GM18858 (cell line): ENCODE measurements around the gene KIAA2012.

Source experiments
- ATAC-seq: cut with Tn5 transposase; IDR thresholded peaks from one replicate; pipeline ENCODE4 v1.9.1; 2021; ENCODE audit not compliant: unreplicated experiment

Gene KIAA2012

DNA sequence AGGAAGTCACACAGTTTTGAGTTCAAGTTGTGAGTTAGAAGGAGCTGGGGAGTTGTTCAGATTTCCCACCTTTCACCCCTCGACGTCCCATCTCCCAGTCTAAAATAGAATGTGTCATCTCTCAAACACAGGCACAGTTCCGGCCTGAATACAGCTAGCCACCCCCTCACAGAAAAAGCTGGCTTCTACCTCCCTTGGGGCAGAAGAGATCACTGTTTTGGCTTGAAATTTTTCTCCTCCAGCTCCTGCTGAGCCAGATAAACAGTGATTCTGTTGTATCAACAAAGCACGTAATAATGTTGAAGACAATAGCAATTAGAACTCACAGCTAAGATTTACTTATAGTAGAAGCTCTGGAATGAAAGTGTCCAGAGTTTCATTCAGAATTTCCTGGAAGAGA lies 74.7 kb downstream of the KIAA2012 start:
- ATAC-seq: no peak

- ATAC-seq: no peak
Measured at GRCh38 chr2:202148515-202149154, 75.6 kb downstream of the KIAA2012 start.

DNA sequence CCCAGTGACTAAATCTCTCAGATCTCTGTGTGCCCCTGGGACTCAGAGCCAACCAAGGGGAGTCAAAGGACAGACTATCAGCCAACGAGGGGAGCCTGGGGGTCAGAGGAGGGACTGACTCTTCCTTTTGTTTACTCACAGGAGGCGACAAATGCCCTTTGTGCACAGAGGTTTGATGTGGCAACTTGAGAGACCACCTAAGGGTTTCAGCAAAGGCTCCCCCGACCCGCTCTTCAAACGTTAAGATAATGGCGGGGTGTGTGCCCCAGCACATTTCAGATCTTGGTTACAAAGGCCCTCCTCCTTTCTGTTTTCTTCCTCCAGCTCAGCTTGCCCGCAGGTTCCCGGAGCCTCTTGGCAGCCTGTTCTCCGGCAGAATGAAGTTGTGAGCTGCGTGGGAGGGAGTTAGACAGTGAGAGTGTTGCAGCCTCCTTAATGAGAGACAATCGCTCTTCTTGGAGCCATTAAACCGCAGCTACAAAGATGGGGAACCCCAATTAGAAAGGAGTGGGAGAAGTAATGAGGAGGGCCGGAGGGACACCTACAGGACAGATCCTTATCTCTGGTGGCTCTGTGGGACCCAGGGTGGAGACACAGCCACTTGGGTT lies 76.2 kb downstream of the KIAA2012 start:
- no peak for ATAC-seq

DNA sequence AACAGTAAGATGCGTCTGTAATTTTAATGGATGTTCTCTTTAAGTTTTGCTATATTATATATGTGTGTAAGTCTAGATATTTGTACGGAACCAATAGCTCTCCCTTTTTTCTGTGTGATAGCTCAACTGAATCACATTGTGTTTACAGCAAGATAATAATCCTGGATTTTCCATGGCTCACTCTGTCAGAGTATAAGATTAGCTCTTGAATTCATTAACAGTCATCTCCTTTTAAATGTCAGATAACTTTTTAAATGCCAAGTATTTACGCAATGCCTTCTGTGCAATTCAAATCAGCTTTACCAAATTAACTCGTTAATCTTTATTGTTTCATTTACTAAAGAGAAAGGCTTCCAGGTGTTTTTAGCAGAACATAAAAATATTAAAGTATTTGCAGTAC lies 76.9 kb downstream of the KIAA2012 start:
- no peak for ATAC-seq

- ATAC-seq: no peak
Measured at GRCh38 chr2:202152104-202152715, 79.2 kb downstream of the KIAA2012 start.

DNA sequence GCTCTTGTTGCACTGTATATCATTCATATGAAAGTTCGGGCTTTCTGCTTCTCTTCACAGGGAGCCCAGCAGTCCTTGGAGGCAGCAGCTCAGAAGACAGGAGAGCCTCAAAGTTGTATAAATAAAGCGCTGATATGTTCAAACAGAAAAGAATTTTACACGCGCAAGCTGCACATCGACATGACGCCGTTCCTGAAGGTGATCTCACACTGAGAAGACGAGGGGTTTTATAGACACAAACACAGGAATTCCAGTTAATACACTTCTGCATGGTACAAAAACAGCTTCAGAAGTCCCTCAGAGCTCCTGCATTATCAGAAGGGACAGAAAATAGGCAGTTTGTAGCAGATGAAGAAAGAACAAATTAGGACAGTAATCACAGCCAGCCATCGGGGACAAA lies 81.6 kb downstream of the KIAA2012 start:
- no peak for ATAC-seq

DNA sequence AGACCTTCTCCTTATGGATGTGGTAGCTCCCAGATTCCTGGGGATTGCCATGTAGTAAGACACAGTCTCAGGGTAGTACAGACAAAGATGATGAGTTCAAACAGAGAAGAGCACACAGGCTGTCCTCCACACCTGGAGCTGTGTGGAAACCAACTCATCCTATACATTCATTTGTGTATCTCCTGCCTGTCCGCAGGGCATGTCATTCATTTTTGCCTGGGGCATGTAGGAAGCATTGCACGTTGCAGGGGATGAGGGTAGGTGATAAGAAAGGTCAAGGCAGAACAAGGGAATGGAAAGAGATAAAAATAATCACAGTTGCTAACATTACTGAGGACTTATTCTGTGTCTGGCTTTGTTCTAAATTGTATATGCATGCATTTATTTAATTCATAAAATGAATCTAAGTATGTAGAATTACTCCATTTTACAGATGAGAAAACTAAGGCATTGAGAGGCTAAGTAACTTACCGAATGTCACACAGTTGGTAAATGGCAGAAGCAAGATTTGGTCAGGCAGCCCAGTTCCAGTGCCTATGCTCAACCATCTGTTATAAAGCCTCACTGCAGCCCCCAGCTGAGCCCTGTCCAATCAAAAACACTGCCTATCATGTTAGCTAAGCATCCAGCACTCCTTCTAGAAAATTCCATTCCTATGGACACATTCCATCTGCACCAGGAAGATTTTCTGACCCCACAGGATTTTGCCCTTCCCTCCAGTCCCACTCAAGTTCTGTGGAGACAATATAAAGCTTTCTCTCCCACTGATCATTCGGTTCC lies 84.3 kb downstream of the KIAA2012 start:
- no peak for ATAC-seq

DNA sequence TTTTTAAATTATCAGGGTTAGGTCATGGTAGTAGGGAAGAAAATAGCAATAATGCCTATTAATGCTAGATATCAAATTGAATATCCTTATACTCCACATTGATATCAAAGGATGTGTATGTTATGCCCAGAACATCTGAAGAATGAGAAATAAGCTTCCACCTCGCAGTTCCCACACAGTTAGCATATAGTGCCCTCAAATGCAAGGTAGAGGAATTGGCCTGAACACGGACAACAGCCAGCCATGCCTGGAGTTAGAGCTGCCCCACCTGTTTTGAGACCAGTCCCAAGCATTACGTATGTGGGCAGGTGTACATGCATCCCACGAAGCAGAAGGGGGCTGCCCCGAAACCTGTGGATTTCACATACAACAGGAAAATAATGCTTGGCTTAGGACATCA lies 85.7 kb downstream of the KIAA2012 start:
- ATAC-seq: no peak

DNA sequence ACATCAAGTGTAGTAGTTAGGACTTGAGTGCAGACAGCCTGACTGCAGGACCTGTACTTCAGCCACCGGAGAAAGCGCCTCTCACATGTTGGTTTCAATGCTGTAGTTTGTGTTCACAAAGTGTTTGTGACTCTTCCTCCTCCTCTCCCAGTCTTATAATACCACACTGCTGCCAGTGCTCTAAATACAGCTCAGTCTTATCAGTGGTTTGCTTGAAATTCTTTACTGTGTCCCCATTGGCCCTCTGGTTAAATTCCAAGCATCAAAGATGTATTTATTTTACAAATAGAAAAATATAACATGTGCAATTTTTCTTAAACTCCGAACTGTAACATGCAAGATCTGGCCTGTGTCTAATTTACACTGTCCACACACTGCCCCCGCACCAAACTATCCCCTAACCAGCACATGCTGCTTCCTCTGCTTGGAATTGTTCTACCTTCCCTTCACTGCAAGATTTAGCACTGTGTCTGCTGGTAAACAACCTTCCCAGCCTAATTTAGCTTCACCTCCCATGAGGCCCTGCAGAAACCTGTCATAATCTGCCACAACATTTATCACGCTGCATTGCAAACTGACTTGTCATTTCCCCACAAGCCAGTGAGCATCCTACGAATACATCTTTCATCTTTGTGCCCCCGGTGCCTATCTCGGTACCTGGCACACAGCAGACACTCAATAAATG lies 88.2 kb downstream of the KIAA2012 start:
- ATAC-seq: no peak

DNA sequence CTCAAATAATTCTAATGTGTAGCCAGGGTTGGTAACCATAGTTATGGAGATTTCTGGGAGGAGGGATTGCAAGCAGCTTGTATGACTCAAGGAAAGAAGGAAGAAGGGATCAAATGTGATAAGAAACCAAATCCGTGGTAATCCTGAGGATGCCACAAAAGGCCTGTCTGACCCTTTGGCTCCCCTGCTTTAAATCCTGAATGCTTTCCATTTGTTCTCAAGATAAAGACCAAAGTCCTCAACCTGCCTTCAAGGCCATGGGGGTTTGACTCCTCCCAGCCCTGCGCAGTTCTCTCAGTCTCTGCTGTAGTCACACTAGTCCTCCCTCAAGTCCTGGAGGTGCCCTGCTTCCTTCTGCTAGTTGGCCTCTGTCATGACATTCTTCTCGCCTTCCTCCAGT lies 91.4 kb downstream of the KIAA2012 start:
- no peak for ATAC-seq

- no peak for ATAC-seq
Measured at GRCh38 chr2:202165208-202165607, 92.2 kb downstream of the KIAA2012 start.

- no peak for ATAC-seq
Measured at GRCh38 chr2:202165945-202166344, 92.9 kb downstream of the KIAA2012 start.

- no peak for ATAC-seq
Measured at GRCh38 chr2:202169131-202169530, 96.1 kb downstream of the KIAA2012 start.

DNA sequence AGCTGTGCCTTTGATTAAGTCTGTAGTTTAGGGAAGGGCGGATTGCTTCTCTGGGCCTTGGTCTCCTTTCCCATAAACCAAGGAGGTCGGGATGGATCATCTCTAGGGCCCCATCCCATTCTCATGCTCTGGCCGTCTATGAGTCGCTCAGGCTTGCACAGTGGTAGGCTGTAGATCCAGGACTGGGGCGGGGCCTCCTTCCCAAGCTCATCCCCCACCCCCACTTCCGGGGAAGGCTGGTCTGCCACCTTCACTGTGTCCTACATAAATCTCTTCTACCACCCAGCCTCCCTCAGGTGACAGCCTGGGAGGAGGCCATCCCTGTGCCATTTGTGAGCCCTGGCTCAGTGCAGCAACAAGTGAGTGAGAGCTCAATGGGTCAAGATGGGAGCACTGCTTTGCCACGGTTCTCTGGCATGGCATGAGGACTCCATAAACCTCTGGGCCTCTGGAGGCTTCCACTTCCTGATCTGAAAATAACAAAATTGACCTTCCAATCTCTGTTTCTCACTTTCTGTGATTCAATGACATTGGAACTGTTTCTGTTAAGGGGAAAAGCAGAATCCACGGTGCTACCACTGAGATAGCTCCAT lies 96.9 kb downstream of the KIAA2012 start:
- no peak for ATAC-seq

GRCh38 chr2:202171241-202171825 lies 98.3 kb downstream of the KIAA2012 start:
- ATAC-seq: no peak

- ATAC-seq: peak; percentile 51
Measured at GRCh38 chr2:202172439-202173211, 99.6 kb downstream of the KIAA2012 start.

GRCh38 chr2:202178346-202178958 lies 105.4 kb downstream of the KIAA2012 start:
- ATAC-seq: no peak

- ATAC-seq: no peak
Measured at GRCh38 chr2:202184557-202184956, 111.5 kb downstream of the KIAA2012 start.

- ATAC-seq: no peak
Measured at GRCh38 chr2:202185156-202185555, 112.1 kb downstream of the KIAA2012 start.
